Colonic mucosa (tissue), 4 donors: Measurements from ENCODE around the gene IPO5. TPM values are rescaled to one million over a fixed set of nuclear protein-coding genes. Genes with fewer than 3 reads are reported as not detected.

Experiments used
- DNase-seq: peaks from one replicate; pipeline ENCODE4 v3.0.0-alpha.2; 2020
- H3K27ac ChIP-seq: fragments of 200-600 bp; one replicate; pipeline ENCODE4 v1.8.0; 2021
- H3K27me3 ChIP-seq: fragments of 200-600 bp; one replicate; pipeline ENCODE4 v1.8.0; 2021
- H3K36me3 ChIP-seq: fragments of 200-600 bp; one replicate; pipeline ENCODE4 v1.8.0; 2021
- H3K4me1 ChIP-seq: fragments of 200-600 bp; one replicate; pipeline ENCODE4 v1.8.0; 2021; ENCODE audit warnings: mild to moderate bottlenecking
- H3K4me3 ChIP-seq: fragments of 200-600 bp; one replicate; pipeline ENCODE4 v1.8.0; 2021
- H3K9ac ChIP-seq, 2 donors: one replicate each; pipeline ENCODE4 v1.7.0; 2013; ENCODE audit warnings: control low read depth in 2 of 2, low read depth in 2 of 2, low read length in 2 of 2
- H3K9me3 ChIP-seq: fragments of 200-600 bp; one replicate; pipeline ENCODE4 v1.8.0; 2021
- intact Hi-C: fragments of 100-400 bp; cut with DNase I; formaldehyde crosslinking; loops from one replicate; pipeline ENCODE4 v1.14.1; 2022
- total RNA-seq, 2 donors: library from RNA; stranded (reverse); fragmentation: NEBNext Ultra II Directional in 1 of 2; extraction: Animal tissue kit (Norgen Biotek cat#: 25700) in 1 of 2; gene quantifications; one replicate each; pipeline ENCODE4 v1.2.1, GENCODE V29; 2021
- TF ChIP-seq, protein P1 (sequence below): fragments of 200-600 bp; IDR thresholded peaks from one replicate; pipeline ENCODE4 v1.8.0; 2022; ENCODE audit warnings: antibody characterized with exemption, mild to moderate bottlenecking
- donor health status: healthy.
- donor health status: DM: no; HTN: no; CAD: no.
- donor health status: DM: no; HTN: no; CAD: no.

The IPO5 gene
- total RNA-seq, 2 donors from 2014 or later: 67.5 to 95.4 TPM

DNA sequence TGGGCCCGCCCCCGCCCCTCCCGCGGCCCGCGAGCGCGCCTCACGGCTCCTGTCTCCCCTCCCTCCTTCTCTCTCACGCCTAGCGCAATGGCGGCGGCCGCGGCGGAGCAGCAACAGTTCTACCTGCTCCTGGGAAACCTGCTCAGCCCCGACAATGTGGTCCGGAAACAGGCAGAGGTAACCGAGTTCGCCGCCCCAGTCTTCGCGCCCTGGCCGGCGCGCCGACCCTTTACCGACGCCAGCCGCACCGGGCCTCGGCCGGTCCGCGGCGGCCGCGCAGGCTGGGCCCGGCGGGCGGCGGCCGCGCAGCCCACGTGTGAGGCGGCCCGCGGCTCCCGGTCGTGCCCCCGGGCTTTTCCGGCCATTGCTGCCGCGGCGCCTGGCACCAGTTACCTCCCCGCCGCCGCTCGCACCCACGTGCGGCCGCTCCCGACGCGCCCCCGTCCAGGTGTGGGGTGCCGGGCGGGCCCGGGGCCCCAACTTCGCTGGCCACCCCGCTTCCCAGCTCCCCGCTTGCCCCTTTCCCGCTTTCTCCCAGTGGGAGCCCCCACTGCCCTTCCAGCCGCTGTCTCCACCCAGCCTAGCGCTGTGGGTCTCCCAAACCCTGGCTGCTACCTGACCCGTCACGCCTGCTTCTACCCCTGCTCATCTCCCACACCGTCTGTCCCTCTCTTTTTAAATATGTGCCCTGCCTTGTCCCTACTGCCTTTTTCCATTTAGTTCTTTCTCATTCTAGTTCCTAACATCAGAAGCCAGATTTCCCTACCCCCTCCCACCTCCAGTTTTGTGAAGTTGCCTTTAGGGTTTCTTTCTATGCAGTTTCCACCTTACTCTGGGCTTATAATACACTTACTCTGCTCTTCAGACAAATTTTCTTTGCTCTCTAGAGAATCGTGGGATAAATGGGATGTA is 23.4 kb downstream of the IPO5 start:
- peak overlapping the region; percentile 90 for H3K4me3 ChIP-seq
- peaks cover 7% of the 10 kb centered on the region for H3K4me1 ChIP-seq

DNA sequence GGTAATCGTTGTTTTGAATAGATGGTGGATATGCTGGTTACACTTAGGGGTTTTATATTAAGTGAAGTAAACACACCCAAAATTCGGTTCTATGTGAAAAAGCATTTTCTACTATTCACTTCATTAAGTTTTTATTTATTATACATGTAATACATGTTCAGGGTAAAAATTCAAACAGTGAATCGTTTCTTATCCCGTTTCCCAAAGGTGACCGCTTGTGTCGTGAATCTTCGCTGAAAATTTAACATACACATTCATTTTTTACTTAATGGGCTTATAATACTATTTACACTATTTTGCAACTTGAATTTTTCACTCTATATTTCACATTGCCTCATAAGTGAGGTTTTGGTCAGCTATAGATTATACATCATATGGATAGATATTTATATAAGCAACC is 24.5 kb downstream of the IPO5 start:
- peak overlapping the region; percentile 90 for H3K4me3 ChIP-seq
- no peak for DNase-seq
- intact Hi-C loops: no loop called here
- TF ChIP-seq, protein P1, sequence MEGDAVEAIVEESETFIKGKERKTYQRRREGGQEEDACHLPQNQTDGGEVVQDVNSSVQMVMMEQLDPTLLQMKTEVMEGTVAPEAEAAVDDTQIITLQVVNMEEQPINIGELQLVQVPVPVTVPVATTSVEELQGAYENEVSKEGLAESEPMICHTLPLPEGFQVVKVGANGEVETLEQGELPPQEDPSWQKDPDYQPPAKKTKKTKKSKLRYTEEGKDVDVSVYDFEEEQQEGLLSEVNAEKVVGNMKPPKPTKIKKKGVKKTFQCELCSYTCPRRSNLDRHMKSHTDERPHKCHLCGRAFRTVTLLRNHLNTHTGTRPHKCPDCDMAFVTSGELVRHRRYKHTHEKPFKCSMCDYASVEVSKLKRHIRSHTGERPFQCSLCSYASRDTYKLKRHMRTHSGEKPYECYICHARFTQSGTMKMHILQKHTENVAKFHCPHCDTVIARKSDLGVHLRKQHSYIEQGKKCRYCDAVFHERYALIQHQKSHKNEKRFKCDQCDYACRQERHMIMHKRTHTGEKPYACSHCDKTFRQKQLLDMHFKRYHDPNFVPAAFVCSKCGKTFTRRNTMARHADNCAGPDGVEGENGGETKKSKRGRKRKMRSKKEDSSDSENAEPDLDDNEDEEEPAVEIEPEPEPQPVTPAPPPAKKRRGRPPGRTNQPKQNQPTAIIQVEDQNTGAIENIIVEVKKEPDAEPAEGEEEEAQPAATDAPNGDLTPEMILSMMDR: no peak
- H3K9me3 ChIP-seq: no peaks in the 10 kb centered on the region
- H3K27me3 ChIP-seq: no peaks in the 10 kb centered on the region
- peaks cover 7% of the 10 kb centered on the region for H3K4me1 ChIP-seq
- H3K36me3 ChIP-seq: no peaks in the 10 kb centered on the region
- no peak overlapping the region for H3K9ac ChIP-seq
- H3K27ac ChIP-seq: no peak overlapping the region

More for the DNA sequence above, 23.4 kb downstream of the IPO5 start:
- no peaks in the 10 kb centered on the region for H3K9me3 ChIP-seq
- no peaks in the 10 kb centered on the region for H3K27me3 ChIP-seq
- DNase-seq: peak; percentile 24
- no peaks in the 10 kb centered on the region for H3K36me3 ChIP-seq
- H3K9ac ChIP-seq: peak overlapping the region; percentile 70 to 85
- intact Hi-C loops: no loop called here
- H3K27ac ChIP-seq: peak overlapping the region; percentile 50
- TF ChIP-seq, protein P1: no peak

DNA sequence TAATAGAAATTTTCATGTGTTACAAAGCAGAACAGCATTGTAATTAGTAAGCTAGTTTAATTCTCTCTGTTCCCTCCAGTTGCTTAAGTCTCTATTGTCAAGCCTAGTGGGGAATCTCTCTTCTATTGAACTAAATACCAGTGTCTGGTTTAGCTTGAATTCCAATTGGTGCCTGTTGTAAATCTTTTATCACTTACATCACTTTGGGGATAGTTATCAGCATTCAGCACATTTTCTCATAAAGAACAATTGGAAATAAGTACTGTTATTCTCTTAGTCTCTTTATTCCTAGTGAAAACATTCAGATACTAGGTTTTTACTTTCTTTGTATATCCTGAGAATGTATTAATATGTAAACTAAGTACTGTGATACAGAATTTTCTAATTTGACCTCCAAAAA is 25.2 kb downstream of the IPO5 start:
- H3K36me3 ChIP-seq: no peaks in the 10 kb centered on the region
- H3K4me1 ChIP-seq: peaks cover 7% of the 10 kb centered on the region
- H3K27ac ChIP-seq: no peak overlapping the region
- H3K27me3 ChIP-seq: no peaks in the 10 kb centered on the region
- H3K4me3 ChIP-seq: no peak overlapping the region
- H3K9me3 ChIP-seq: no peaks in the 10 kb centered on the region
- TF ChIP-seq, protein P1: no peak
- intact Hi-C loops: no loop called here
- no peak for DNase-seq
- H3K9ac ChIP-seq: no peak overlapping the region

DNA sequence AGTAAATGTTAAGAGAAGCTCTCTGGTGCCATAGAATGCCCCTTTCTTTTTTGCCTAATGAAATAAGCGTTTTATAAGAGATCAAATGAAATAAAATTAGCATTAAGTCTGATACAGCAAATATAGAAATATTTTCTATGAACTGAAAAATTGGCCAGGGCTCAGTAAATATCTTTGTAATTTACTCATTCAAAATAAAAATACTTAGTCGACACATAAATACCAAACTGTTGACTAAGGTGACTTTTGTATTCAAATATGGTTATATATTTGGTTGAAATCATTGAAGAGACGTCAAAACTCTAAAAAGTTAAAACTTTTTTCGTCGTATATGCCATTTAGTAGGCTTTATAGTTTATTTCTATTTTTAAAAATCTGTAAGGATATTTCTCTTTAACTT is 25.6 kb downstream of the IPO5 start:
- peaks cover 7% of the 10 kb centered on the region for H3K4me1 ChIP-seq
- H3K27me3 ChIP-seq: no peaks in the 10 kb centered on the region
- TF ChIP-seq, protein P1: no peak
- H3K4me3 ChIP-seq: no peak overlapping the region
- H3K27ac ChIP-seq: no peak overlapping the region
- no peaks in the 10 kb centered on the region for H3K36me3 ChIP-seq
- no peak overlapping the region for H3K9ac ChIP-seq
- intact Hi-C loops: no loop called here
- no peaks in the 10 kb centered on the region for H3K9me3 ChIP-seq
- DNase-seq: no peak

DNA sequence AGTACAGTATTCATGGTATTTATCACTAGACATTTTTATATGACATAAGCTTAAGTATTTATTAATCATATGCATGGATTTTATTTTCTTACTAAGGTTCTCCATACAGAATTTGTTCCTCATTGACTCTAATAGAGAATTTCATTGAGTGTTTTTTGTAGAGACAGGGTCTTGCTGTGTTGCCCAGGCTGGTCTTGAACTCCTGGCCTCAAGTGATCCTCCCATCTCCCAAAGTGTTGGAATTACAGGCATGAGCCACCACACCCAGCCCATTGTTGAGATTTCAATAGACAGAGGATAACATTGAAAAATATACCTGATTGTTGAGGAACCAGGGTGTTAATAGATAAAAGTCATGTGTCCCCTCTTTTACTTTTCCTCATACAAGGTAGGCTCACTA is 26.1 kb downstream of the IPO5 start:
- Histone ChIP-seq H3K4me1 (peaks cover 7% of the 10 kb centered on the region), H3K9ac (no peak overlapping the region), H3K36me3 (no peaks in the 10 kb centered on the region), H3K27ac (no peak overlapping the region), H3K27me3 (no peaks in the 10 kb centered on the region), H3K9me3 (no peaks in the 10 kb centered on the region), H3K4me3 (no peak overlapping the region)
- no peak for DNase-seq
- intact Hi-C loops: no loop called here
- TF ChIP-seq, protein P1: no peak
